ENCODE measurements around the gene RAD1.

GRCh38 chr5:34903260-34903659 lies 12.0 kb downstream of the RAD1 start:
- TF ChIP-seq POLR2A (IDR thresholded peaks at IDR 0.05) (no peak), CTCF (IDR thresholded peaks at IDR 0.05) (no peak)

Measured in breast epithelium (tissue), 3 donors.